Measurements from ENCODE around the gene CCDC154.

DNA sequence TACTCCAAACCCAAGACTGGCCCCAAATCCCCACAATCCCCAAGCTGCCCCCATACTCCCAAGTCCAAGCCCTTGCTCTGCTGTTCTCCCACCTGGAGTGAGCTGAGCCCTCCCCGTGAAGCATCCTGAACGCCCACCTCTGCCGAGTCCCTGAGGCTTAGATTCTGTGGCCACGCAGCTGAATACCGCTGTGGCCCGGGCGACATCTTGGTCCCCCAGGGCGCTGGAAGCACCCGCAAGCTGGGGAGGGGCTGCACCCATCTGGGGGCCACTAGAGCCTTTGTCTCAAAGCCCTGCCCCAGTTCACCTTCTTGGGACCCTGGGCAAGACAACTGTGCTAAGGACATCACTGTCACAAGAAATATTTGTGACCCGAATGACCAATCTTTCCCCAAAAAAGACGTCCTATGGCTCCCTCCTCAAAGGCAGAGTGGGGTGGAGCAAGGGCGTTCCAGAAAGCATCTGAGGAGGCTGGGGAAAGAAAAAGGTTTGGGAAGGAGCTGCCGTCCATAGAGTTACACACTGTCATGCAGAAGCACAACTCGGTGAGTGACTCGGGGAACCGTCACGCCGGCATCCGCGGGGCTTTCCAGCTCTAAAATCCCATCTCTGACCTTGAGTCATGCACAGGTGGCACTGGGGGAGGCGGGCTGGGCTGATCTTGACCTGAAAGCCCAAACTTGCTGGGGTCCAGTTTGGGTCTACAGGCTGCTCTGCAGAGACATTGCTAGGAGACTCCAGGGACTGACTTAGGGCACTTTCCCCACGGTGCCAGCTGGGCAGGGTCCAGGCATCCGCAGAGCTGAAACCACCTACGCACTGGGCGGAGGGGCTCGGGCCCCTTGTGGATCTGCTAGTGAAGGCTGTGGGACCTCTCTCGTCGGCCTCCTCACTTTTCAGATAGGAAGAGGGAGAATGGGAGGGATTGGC is 37.8 kb upstream of the CCDC154 start:
- TF ChIP-seq POLR2A (IDR thresholded peaks at IDR 0.05) (no peak), EP300 (IDR thresholded peaks at IDR 0.05) (no peak), POLR2AphosphoS5 (IDR thresholded peaks at IDR 0.05) (no peak)
- TF ChIP-seq, protein P1, sequence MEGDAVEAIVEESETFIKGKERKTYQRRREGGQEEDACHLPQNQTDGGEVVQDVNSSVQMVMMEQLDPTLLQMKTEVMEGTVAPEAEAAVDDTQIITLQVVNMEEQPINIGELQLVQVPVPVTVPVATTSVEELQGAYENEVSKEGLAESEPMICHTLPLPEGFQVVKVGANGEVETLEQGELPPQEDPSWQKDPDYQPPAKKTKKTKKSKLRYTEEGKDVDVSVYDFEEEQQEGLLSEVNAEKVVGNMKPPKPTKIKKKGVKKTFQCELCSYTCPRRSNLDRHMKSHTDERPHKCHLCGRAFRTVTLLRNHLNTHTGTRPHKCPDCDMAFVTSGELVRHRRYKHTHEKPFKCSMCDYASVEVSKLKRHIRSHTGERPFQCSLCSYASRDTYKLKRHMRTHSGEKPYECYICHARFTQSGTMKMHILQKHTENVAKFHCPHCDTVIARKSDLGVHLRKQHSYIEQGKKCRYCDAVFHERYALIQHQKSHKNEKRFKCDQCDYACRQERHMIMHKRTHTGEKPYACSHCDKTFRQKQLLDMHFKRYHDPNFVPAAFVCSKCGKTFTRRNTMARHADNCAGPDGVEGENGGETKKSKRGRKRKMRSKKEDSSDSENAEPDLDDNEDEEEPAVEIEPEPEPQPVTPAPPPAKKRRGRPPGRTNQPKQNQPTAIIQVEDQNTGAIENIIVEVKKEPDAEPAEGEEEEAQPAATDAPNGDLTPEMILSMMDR (IDR thresholded peaks at IDR 0.05), result no peak
